Subcutaneous adipose tissue (tissue), 4 donors: ENCODE measurements around the gene UNC13D. TPM values are rescaled to one million over a fixed set of nuclear protein-coding genes. Genes with fewer than 3 reads are reported as not detected.

Experiments used
- total RNA-seq, 4 donors: library from RNA; depleted of rRNA; stranded (reverse); fragments of >200 nt; gene quantifications; one replicate each; pipeline ENCODE4 v1.1.0, GENCODE V29; 2016
- TF ChIP-seq, protein P1 (sequence below): fragments of 450-650 bp; IDR thresholded peaks from one replicate; pipeline ENCODE4 v1.5.1; 2016; ENCODE audit warnings: low read depth, mild to moderate bottlenecking, control low read depth, antibody characterized with exemption, moderate library complexity

Gene UNC13D
- total RNA-seq, 4 donors from 2014 or later: 4.7 to 9.7 (median 8.5) TPM

DNA sequence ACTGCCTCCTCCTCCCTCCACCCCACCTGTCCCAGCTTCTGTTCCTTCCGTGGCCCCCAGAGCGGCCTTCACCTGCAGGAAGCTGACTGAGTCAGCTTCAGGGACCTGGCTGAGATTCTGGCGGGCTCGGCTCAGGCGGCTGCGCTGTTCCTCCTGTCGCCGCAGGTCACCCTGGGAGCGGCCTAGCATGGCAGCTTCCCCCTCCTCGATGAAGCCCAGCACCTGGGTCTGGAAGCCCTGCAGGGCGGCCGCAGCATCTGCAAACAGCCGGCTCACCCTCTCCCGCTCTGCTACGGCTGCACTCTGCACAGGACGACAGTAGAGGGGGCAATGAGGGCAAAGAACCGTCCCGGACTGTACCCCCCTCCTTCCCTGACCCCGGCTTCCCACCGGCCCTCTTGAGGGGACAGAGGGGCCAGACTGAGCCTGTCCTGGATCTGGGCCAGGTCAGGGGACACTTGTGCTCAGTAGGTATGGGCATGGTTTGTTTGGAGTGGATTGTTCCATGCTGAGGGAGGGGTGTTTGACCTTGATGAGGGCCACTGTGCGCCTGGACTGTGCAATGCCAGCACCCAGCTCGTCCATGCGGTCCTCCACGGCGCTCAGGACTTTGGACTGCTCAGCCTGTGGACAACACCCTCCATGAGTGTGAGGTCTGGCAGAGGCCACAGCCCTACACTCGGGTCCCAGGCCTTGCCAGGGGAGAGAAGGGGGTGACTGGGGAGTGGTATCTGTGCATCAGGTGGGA is 32.2 kb upstream of the UNC13D start:
- TF ChIP-seq, protein P1, sequence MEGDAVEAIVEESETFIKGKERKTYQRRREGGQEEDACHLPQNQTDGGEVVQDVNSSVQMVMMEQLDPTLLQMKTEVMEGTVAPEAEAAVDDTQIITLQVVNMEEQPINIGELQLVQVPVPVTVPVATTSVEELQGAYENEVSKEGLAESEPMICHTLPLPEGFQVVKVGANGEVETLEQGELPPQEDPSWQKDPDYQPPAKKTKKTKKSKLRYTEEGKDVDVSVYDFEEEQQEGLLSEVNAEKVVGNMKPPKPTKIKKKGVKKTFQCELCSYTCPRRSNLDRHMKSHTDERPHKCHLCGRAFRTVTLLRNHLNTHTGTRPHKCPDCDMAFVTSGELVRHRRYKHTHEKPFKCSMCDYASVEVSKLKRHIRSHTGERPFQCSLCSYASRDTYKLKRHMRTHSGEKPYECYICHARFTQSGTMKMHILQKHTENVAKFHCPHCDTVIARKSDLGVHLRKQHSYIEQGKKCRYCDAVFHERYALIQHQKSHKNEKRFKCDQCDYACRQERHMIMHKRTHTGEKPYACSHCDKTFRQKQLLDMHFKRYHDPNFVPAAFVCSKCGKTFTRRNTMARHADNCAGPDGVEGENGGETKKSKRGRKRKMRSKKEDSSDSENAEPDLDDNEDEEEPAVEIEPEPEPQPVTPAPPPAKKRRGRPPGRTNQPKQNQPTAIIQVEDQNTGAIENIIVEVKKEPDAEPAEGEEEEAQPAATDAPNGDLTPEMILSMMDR: no peak

DNA sequence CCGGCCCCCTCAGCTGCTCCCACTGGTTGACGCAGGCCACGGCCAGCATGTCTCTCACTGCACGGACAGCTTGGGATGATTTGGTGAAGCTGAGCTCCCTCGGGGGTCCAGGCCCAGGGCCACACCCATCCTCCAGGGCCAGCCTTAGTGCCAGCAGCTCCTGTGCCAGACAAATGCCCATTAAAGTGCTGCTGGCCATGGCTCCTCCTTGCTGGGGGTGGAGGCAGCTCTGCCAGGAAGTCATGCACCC is 31.7 kb upstream of the UNC13D start:
- TF ChIP-seq, protein P1: no peak

DNA sequence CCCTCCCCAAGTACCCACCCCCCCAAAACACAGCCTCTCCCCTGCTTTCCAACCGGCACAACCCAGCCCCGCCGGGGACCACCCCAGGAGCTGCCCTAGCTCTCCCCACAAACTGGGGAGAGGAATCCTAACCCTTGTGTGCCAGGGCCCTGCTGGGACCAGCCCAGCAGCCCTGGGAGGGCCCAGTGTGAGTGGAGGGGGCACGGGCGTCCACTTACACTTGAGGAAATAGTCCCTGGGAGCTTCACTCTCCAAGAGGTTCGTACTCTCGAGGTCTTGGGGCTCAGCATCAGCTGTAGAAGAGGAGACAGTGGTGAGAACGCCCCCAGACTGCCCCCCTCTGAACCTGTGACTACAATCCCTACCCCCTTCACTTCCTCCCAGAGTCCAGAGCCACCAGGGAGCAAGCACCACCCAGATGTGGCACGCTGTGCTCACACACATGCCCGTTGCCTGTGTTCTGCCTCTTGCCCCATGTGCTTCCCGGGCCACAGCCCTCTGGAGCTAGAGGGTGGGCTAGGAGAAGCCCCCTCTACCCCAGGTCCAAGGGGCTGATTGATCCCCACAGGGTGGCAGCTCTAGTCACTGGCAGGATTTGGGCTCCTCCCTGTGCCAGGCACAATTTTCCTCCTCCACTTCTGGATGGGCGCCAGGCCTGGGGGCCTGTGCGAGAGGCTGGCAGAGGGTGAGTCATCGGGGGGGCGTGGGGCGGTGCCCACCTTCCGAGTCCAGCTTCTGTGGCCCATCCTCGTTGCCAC is 31.2 kb upstream of the UNC13D start:
- TF ChIP-seq, protein P1: no peak

DNA sequence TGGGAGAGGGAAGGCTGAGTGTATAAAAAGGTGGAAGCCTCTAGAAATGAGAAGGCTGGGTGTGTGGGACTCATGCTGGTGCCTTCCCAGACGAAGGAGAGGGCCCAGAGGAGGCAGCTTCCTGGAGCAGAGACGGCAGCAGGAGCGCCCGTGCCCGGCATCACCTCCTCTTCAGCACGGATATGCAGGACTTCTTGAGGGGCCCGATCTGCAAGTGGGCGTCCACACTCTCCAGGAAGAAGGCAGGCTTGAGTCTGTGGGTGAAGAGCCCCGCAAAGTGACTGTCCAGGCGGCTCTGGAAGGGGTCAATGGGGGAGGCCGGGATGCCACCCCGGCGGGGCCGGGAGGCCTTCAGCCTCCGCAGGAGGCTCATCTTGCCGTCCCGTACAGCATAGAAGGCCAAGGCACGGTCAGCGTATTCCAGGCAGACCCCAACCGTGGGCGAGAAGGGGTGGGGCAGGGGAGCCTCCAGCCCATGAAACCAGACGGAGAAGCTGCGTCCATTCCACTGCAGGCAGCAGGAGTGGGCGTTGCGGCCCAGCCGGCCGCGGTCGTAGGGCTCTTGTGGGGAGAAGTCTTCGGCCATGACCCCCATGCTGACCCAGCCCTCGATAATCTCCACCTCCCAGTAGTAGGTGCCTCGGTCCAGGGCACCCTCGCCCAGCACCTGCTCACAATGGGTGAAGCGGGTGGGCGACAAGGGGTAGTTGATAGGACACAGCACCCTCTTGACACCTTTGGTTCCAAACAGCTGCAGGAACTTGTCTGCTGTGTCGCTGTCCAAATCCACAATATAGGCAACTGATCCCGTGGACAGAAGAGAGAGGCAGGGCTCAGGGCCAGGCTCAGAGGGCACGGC is 30.3 kb upstream of the UNC13D start:
- TF ChIP-seq, protein P1: no peak

DNA sequence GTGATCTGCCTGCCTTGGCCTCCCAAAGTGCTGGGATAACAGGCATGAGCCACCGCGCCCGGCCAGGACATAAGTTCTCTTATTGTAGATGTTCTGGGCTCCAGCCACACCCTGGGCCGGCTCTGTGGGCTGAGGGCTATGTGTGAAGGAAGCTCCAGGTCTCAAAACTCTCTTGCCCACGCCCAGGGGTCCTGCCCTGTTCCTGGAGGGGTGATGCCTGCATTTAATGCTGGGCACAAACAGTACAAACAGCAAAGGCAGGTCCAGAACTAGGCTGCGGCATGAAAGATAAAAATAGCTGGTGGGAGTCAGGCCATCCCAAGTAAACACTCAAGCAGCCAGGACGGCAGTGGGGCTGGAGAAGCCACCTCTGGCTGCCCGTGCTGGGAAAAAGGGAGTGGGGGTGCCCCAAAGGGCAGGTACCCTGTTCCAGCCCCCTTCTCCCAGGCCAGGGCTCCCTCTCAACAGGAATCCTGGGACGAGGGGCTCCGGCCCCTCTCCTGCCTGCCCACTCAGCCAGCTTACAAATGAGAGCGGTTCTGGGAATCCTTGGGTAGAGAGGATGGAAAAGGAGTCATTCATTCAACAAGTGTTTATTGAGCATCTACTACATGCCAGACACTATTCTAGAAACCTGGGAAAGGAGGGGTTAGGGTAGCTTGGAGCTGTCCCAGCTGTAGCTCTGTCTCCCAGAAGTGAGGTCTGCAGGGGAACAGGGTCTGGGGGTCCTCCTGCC is 29.6 kb upstream of the UNC13D start:
- TF ChIP-seq, protein P1: no peak

DNA sequence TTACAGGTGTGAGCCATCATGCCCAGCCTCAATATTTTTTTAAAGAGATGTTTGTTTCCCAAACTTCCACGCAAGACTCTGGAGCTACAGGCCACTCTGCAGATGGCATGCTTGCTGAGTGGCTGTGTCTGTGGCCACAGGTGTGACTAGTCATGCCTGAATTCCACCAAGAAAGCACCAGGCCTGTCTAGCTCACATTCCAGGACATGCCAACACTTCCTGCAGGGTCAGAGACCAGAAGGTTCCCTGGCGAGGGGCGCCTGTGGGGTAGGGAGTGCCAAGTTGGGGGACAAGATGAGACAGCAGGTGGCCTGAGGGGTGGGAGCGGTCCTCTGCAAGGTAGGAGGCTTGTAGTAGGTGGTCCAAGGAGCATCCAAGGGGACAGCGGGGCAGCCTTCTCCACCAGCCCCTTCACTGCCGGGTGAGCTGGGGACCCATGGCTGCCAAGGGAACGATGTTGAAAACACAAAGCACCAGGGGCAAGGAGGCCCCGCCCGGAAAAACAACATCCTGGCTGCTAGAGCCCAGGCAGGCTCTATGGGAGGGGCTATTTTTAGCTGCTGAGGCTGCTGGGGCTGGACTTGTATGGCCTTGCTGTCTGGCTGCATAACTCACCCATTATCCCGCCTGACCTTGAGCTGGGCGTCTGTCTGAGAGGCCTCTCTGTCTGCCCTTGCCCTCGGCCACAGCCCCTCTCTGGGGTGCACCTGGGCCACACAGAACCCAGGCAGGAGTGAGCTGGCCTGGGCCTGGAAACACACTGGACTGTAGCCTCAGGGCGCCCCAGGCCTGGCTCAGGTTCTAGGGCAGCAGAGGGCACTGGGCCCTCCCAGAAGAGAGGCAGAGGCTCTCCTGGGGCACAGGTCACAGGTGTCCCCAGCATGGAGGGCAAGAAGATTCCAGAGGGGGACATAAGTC is 28.5 kb upstream of the UNC13D start:
- TF ChIP-seq, protein P1: no peak
